ENCODE results near the gene ACSL5. TPM values are rescaled to one million over a fixed set of nuclear protein-coding genes. Genes with fewer than 3 reads are reported as not detected.

Gene ACSL5
- total and polyA plus RNA-seq, 10 of the 15 experiments (the other 5 are each of a cell fraction or from before 2014, with no cell fraction given), result 22.3 to 57.0 (median 46.4) TPM

DNA sequence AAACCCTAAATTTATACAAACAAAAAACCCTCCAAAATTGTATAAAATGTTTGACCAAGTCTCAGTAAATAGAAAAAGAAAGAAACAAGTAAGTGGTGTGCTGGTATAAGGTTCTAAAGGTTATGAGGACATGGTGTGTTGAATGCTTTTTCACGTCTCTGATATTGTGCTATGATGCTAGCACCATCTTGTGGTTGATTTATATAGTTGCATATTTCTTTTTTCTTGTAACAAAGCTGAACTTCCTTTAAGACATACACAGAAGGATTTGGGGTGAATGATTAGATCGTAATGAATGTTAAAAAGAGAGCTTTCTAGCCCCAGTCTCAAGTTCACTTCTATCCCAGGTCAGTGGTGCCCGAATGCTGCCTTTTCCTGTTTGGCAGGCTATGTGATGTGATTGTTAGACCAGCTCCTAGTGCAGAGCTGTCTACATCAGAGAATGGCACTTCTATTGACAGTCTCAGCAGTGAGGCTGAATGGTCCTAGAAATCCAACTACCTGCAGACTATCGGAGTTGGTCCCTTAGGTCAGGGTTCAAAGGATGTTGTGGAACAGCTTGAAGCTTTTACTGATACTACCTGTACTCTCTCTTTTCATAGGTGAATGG, 98.1 kb downstream of the ACSL5 start (continued):
- TF ChIP-seq SMC3 (IDR thresholded peaks at IDR 0.05; ENCODE audit: borderline replicate concordance, low read length), result peak; percentile 49; the same call in 1 of the 2 replicates

DNA sequence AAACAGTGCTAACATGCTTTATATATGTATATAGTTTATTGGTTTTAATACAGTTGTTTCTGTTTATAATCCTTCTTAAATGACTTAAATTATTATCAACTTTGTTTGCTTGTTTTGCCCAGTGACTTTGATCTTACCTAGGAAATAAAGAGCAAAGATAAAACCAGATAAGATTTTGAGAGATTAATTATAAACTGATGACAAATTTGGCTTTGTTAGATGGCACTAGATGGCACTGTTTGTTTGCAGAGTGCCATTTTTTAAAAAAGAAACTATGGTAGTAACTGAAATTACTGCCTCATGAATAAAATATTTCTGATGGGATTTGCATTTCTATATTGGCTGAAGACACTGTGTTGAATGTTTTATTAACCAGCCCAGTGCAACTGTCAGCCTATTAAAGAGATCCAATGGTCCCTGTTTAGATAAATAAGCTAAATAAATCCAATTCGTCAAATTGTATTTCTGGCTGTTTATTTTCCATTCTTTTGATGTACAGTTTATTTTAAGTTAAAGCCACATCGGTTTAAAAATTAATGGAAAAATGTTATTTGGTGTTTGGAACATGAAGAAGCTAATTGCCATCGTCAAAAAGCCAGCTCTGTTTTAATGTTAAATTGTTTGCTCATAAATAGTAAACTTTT, 101.8 kb downstream of the ACSL5 start:
- intact Hi-C loops (cut with micrococcal nuclease; ENCODE audit: unreplicated experiment) (loop anchor here (5.0 to 10.0 kb wide), 3 partner anchors 912 to 1087 kb away; no protein-coding TSS in a partner anchor), in situ Hi-C loops (cut with MboI) (loop anchor here (10.0 kb wide), 1 partner anchor 909 kb away; no protein-coding TSS in a partner anchor)
- no peaks in the 10 kb centered on the region for H3K27me3 ChIP-seq (replicated peaks in 1 of 2; ENCODE audit: control insufficient read depth in 2 of 2, insufficient read depth in 2 of 2, low read length in 1 of 2)
- no peak overlapping the region for H3K9ac ChIP-seq (ENCODE audit: control insufficient read depth, insufficient read depth, low read length)
- peak; percentile 38 for FAIRE-seq
- TF ChIP-seq ZSCAN29 (IDR thresholded peaks at IDR 0.05) (no peak), SMC3 (IDR thresholded peaks at IDR 0.05; ENCODE audit: borderline replicate concordance, low read length) (peak; percentile 40; the same call in 1 of the 2 replicates), RAD21 (IDR thresholded peaks at IDR 0.05; ENCODE audit: insufficient read depth, low read depth, low read length) (peak; percentile 75), HDAC2 (IDR thresholded peaks at IDR 0.05) (no peak), JUND (IDR thresholded peaks at IDR 0.05; ENCODE audit: low read depth, low read length) (no peak), ZBTB11 (CRISPR knock-in tag; IDR thresholded peaks at IDR 0.05) (no peak), RCOR1 (conservative IDR thresholded peaks at IDR 0.05; ENCODE audit: low read depth, low read length) (no peak)
- TF ChIP-seq, protein P1, sequence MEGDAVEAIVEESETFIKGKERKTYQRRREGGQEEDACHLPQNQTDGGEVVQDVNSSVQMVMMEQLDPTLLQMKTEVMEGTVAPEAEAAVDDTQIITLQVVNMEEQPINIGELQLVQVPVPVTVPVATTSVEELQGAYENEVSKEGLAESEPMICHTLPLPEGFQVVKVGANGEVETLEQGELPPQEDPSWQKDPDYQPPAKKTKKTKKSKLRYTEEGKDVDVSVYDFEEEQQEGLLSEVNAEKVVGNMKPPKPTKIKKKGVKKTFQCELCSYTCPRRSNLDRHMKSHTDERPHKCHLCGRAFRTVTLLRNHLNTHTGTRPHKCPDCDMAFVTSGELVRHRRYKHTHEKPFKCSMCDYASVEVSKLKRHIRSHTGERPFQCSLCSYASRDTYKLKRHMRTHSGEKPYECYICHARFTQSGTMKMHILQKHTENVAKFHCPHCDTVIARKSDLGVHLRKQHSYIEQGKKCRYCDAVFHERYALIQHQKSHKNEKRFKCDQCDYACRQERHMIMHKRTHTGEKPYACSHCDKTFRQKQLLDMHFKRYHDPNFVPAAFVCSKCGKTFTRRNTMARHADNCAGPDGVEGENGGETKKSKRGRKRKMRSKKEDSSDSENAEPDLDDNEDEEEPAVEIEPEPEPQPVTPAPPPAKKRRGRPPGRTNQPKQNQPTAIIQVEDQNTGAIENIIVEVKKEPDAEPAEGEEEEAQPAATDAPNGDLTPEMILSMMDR (IDR thresholded peaks at IDR 0.05 in 2 of 3, conservative IDR thresholded peaks at IDR 0.05 in 1 of 3; ENCODE audit: control insufficient read depth in 2 of 3, extremely low read depth in 1 of 3, insufficient read depth in 1 of 3, low read depth in 3 of 3, low read length in 3 of 3), result peak; percentile 19 to 58 (median 37); a peak in 3 of 6 replicates
- TF ChIP-seq, protein P2, sequence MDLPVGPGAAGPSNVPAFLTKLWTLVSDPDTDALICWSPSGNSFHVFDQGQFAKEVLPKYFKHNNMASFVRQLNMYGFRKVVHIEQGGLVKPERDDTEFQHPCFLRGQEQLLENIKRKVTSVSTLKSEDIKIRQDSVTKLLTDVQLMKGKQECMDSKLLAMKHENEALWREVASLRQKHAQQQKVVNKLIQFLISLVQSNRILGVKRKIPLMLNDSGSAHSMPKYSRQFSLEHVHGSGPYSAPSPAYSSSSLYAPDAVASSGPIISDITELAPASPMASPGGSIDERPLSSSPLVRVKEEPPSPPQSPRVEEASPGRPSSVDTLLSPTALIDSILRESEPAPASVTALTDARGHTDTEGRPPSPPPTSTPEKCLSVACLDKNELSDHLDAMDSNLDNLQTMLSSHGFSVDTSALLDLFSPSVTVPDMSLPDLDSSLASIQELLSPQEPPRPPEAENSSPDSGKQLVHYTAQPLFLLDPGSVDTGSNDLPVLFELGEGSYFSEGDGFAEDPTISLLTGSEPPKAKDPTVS (IDR thresholded peaks at IDR 0.05; ENCODE audit: low read depth, low read length), result no peak
- no peaks in the 10 kb centered on the region; the same call in 1 of the 2 replicates for H3K79me2 ChIP-seq (ENCODE audit: control insufficient read depth, insufficient read depth, low read length)
- H3K27ac ChIP-seq (ENCODE audit: control insufficient read depth, insufficient read depth), result no peak overlapping the region
- RAD21 ChIA-PET (ENCODE audit: unreplicated experiment), result interaction anchor here (0.9 to 1.6 kb wide), 3 partner anchors 60 to 909 kb away, joined by 3 to 6 read pairs (median 4); no protein-coding TSS in a partner anchor
- no peaks in the 10 kb centered on the region for H3K4me1 ChIP-seq (ENCODE audit: control insufficient read depth, insufficient read depth, low read length)
- no peak for DNase-seq (ENCODE audit: low read depth, low spot score)
- 84% methylated on average over 3 of the region's 3 CpGs for WGBS (ENCODE audit: insufficient coverage, insufficient replicate concordance, low lambda C conversion rate, missing lambda C conversion rate)
- H3K4me3 ChIP-seq, result no peak overlapping the region
- ATAC-seq, result no peak
- BruUV-seq (replicated peaks), result no TSS peak
- POLR2A ChIA-PET, result no interaction called here
- SMC1A ChIA-PET (ENCODE audit: uncharacterized antibody, unreplicated experiment), result interaction anchor here (0.6 to 1.7 kb wide), 12 partner anchors 9 to 908 kb away, joined by 3 to 7 read pairs (median 3); no protein-coding TSS in a partner anchor
- H3K9me3 ChIP-seq (replicated peaks; ENCODE audit: control insufficient read depth, insufficient read depth, low read length), result no peaks in the 10 kb centered on the region
- H3K36me3 ChIP-seq (ENCODE audit: control insufficient read depth in 2 of 2, insufficient read depth in 2 of 2, low read length in 1 of 2), result peaks cover 0 to 3% of the 10 kb centered on the region in 2 experiments; a peak in 1 of 4 replicates
- CTCF ChIA-PET, result interaction anchor here (0.7 to 3.3 kb wide), 15 partner anchors 9 to 1088 kb away, joined by 3 to 14 read pairs (median 5); partner anchors contain the start of genes VTI1A and ZDHHC6
- H4K20me1 ChIP-seq (ENCODE audit: control insufficient read depth, insufficient read depth), result no peaks in the 10 kb centered on the region
- no peak overlapping the region for H3K4me2 ChIP-seq (ENCODE audit: control insufficient read depth, insufficient read depth)
- H2AFZ ChIP-seq (ENCODE audit: control insufficient read depth, low read depth, low read length), result no peak overlapping the region

Data from GM12878 (cell line).